Osteoblast (primary cell): ENCODE measurements around the gene HARBI1. TPM values are rescaled to one million over a fixed set of nuclear protein-coding genes. Genes with fewer than 3 reads are reported as not detected.

Source experiments
- DNase-seq: peaks from one replicate; pipeline ENCODE4 v3.0.0; 2011; ENCODE audit warnings: low spot score, mixed read lengths; ENCODE audit not compliant: insufficient read length; ENCODE audit errors: missing footprints
- H2AFZ ChIP-seq: 2 replicates; pipeline ENCODE4 v1.6.0; 2011; ENCODE audit warnings: mild to moderate bottlenecking, low read length
- H3K27ac ChIP-seq: 2 replicates; pipeline ENCODE4 v1.5.1; 2011; ENCODE audit warnings: mild to moderate bottlenecking, low read depth, low read length, moderate library complexity
- H3K27me3 ChIP-seq: 2 replicates; pipeline ENCODE4 v1.6.0; 2012; ENCODE audit warnings: mild to moderate bottlenecking, control low read depth, inconsistent platforms, low read length, moderate library complexity; ENCODE audit not compliant: insufficient read depth
- H3K36me3 ChIP-seq: 2 replicates; pipeline ENCODE4 v1.5.1; 2011; ENCODE audit warnings: mild to moderate bottlenecking, low read length, control low read depth, moderate library complexity; ENCODE audit not compliant: insufficient read depth
- H3K4me1 ChIP-seq: 2 replicates; pipeline ENCODE4 v1.5.1; 2011; ENCODE audit warnings: mild to moderate bottlenecking, low read length, control low read depth, moderate library complexity; ENCODE audit not compliant: insufficient read depth
- H3K4me2 ChIP-seq: 2 replicates; pipeline ENCODE4 v1.6.0; 2011; ENCODE audit warnings: mild to moderate bottlenecking, low read length; ENCODE audit not compliant: insufficient read depth
- H3K4me3 ChIP-seq: fragments of 200-600 bp; sonication (generic); 3 replicates; pipeline ENCODE4 v1.5.1; 2012; ENCODE audit warnings: mild to moderate bottlenecking, low read length, inconsistent platforms; ENCODE audit not compliant: insufficient read depth
- H3K79me2 ChIP-seq: 2 replicates; pipeline ENCODE4 v1.6.0; 2012; ENCODE audit warnings: mild to moderate bottlenecking, low read length, control low read depth, inconsistent platforms; ENCODE audit not compliant: insufficient read depth
- H3K9me3 ChIP-seq: 2 replicates; pipeline ENCODE4 v1.5.1; 2011; ENCODE audit warnings: low read depth, low read length, control low read depth
- H4K20me1 ChIP-seq: 2 replicates; pipeline ENCODE4 v1.6.0; 2012; ENCODE audit warnings: mild to moderate bottlenecking, low read length, control low read depth; ENCODE audit not compliant: insufficient read depth
- total RNA-seq: library from RNA; depleted of rRNA; stranded (reverse); fragments of >200 nt; gene quantifications from 2 replicates; pipeline ENCODE4 v1.2.3, GENCODE V29; 2012
- TF ChIP-seq, protein P1 (sequence below): IDR thresholded peaks from 2 replicates; pipeline ENCODE4 v1.5.1; 2011; ENCODE audit warnings: mild to moderate bottlenecking, low read depth, low read length, moderate library complexity; ENCODE audit errors: extremely low read depth

HARBI1 gene
- total RNA-seq, 1 donor: 5.8 TPM

DNA sequence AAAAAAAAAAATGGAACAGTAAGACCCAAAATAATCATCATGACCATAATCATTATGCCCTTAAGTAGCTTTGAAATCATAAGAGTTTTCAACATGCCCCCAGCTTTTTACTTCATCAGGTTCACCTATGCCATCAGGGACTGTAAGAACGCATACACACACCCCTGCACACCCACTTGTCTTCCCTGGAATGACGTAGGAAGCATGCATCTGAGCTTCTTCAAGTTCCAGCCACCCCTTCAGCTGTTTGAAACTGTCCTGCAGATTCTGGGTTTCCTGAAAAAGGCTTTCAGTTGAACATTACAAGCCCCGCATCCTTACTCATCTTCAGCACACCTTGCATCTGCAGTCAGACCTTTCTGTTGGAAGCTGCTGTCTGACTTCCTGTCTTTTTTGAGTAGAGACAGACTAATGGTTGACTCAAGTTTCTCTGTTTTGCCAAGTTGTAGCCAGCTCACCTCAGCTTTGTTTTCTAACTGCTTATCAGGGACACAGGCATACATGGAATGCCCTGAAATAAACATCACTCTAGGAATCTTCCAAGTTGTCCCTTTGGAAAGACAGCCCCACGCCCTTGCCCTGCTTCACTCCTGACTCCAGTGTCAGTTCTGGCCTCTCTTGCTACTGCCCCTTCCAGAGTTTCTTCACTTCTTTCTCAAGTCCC, 46.4 kb upstream of the HARBI1 start:
- Histone ChIP-seq H3K4me2 (no peak overlapping the region), H3K27me3 (no peaks in the 10 kb centered on the region), H3K27ac (no peak overlapping the region), H3K79me2 (no peaks in the 10 kb centered on the region), H4K20me1 (no peaks in the 10 kb centered on the region), H3K4me3 (no peak overlapping the region), H3K36me3 (peaks cover 48% of the 10 kb centered on the region), H3K4me1 (peaks cover 10% of the 10 kb centered on the region), H3K9me3 (no peaks in the 10 kb centered on the region), H2AFZ (no peak overlapping the region)
- TF ChIP-seq, protein P1, sequence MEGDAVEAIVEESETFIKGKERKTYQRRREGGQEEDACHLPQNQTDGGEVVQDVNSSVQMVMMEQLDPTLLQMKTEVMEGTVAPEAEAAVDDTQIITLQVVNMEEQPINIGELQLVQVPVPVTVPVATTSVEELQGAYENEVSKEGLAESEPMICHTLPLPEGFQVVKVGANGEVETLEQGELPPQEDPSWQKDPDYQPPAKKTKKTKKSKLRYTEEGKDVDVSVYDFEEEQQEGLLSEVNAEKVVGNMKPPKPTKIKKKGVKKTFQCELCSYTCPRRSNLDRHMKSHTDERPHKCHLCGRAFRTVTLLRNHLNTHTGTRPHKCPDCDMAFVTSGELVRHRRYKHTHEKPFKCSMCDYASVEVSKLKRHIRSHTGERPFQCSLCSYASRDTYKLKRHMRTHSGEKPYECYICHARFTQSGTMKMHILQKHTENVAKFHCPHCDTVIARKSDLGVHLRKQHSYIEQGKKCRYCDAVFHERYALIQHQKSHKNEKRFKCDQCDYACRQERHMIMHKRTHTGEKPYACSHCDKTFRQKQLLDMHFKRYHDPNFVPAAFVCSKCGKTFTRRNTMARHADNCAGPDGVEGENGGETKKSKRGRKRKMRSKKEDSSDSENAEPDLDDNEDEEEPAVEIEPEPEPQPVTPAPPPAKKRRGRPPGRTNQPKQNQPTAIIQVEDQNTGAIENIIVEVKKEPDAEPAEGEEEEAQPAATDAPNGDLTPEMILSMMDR: no peak
- no peak for DNase-seq

GRCh38 chr11:46662366-46662765, 45.3 kb upstream of the HARBI1 start:
- H3K79me2 ChIP-seq: no peaks in the 10 kb centered on the region
- H3K36me3 ChIP-seq: peaks cover 48% of the 10 kb centered on the region
- H2AFZ ChIP-seq: no peak overlapping the region
- peaks cover 14% of the 10 kb centered on the region for H3K4me1 ChIP-seq
- H3K9me3 ChIP-seq: no peaks in the 10 kb centered on the region
- no peak for DNase-seq
- no peaks in the 10 kb centered on the region for H4K20me1 ChIP-seq
- H3K4me3 ChIP-seq: no peak overlapping the region
- H3K27me3 ChIP-seq: no peaks in the 10 kb centered on the region
- no peak overlapping the region for H3K4me2 ChIP-seq
- no peak overlapping the region for H3K27ac ChIP-seq
- TF ChIP-seq, protein P1: no peak

DNA sequence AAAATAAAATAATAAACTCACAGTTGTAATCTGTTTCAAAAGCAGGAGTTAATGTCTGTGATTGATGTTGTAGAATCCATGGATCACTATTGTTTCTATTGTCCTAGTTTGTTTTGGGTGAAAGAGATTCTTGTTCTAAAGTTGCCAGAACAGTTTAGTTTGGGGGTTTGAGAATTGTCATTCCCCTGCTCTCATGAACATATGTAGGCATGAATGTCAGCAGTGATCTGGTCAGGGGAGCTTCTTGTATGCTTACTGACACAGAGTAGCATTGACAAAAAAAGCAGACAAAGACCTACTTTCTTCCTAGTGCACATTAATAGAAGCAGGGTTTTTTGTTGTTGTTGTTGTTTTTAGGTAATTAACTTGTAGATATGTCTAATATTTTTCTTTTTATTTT, 44.8 kb upstream of the HARBI1 start:
- H3K79me2 ChIP-seq: no peaks in the 10 kb centered on the region
- TF ChIP-seq, protein P1: no peak

DNA sequence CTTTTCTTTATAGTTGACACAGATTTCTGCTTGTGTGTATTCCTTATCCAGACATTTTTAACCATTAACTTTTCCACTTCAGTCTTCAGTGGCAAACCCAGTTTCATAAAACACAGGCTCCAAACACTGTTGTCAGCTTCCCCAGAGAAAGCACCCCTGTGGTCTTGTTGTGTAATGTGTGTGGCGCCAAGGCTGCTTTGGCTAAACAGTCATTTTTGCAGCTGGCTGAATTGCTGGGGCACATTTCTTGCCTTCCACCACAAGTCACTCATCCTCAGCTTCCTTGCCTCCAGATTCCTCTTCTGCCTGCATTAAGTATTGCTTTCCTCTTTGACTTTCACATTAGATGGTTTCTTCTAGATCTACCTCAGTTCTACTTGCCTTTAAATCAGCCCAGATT, 42.9 kb upstream of the HARBI1 start:
- Histone ChIP-seq H2AFZ (no peak overlapping the region), H3K4me2 (no peak overlapping the region), H4K20me1 (no peaks in the 10 kb centered on the region), H3K4me1 (peaks cover 14% of the 10 kb centered on the region), H3K9me3 (no peaks in the 10 kb centered on the region), H3K4me3 (no peak overlapping the region), H3K27ac (peak overlapping the region; percentile 42), H3K27me3 (no peaks in the 10 kb centered on the region), H3K79me2 (no peaks in the 10 kb centered on the region), H3K36me3 (peaks cover 39% of the 10 kb centered on the region)
- TF ChIP-seq, protein P1: no peak
- no peak for DNase-seq

More for the DNA sequence above, 44.8 kb upstream of the HARBI1 start:
- H4K20me1 ChIP-seq: no peaks in the 10 kb centered on the region
- H3K27me3 ChIP-seq: no peaks in the 10 kb centered on the region
- H3K4me3 ChIP-seq: no peak overlapping the region
- no peak overlapping the region for H2AFZ ChIP-seq
- H3K36me3 ChIP-seq: peaks cover 48% of the 10 kb centered on the region
- no peak overlapping the region for H3K27ac ChIP-seq
- peaks cover 14% of the 10 kb centered on the region for H3K4me1 ChIP-seq
- no peaks in the 10 kb centered on the region for H3K9me3 ChIP-seq
- H3K4me2 ChIP-seq: no peak overlapping the region
- DNase-seq: no peak
